ENCODE data around the gene PRTG. TPM values are rescaled to one million over a fixed set of nuclear protein-coding genes. Genes with fewer than 3 reads are reported as not detected.
"Not testable (repeated sequence)": the region's sequence is repeated elsewhere in the genome, so short reads cannot be mapped to it uniquely, and the experiment has no call there.

Gene PRTG
- total RNA-seq, 4 donors from 2014 or later, result 40.3 to 146 (median 89.0) TPM

DNA sequence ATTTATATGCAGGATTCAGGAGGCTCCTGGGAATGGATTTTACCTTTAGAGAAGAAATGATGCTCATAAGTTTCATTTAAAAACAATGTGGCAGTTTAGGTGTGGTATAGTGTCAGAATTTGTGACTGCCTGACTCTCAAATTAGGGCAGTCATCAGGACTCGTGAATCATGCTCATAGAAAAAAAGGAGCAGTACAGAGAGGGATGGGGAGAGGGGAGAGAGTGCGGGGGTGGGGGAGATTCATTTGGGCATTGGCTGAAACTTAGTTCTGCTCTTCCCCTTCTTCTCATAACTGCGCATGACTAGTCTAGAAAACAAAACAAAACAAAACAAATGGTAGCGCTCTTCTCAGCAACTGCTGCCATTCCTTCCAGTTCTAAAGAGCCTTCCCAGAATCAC is 44.3 kb downstream of the PRTG start:
- H3K27ac ChIP-seq, result no peak overlapping the region
- peaks cover 20 to 28% of the 10 kb centered on the region in 2 donors for H3K4me1 ChIP-seq
- 76 to 78% methylated on average over 4 of the region's 4 CpGs for WGBS, 2 donors
- intact Hi-C loops (cut with DNase I), result no loop called here
- H3K36me3 ChIP-seq, result no peaks in the 10 kb centered on the region
- TF ChIP-seq, protein P1, sequence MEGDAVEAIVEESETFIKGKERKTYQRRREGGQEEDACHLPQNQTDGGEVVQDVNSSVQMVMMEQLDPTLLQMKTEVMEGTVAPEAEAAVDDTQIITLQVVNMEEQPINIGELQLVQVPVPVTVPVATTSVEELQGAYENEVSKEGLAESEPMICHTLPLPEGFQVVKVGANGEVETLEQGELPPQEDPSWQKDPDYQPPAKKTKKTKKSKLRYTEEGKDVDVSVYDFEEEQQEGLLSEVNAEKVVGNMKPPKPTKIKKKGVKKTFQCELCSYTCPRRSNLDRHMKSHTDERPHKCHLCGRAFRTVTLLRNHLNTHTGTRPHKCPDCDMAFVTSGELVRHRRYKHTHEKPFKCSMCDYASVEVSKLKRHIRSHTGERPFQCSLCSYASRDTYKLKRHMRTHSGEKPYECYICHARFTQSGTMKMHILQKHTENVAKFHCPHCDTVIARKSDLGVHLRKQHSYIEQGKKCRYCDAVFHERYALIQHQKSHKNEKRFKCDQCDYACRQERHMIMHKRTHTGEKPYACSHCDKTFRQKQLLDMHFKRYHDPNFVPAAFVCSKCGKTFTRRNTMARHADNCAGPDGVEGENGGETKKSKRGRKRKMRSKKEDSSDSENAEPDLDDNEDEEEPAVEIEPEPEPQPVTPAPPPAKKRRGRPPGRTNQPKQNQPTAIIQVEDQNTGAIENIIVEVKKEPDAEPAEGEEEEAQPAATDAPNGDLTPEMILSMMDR (IDR thresholded peaks at IDR 0.05), result no peak
- no peak for TF ChIP-seq POLR2A (IDR thresholded peaks at IDR 0.05)
- H3K9me3 ChIP-seq, result no peaks in the 10 kb centered on the region
- DNase-seq, result no peak
- H3K4me3 ChIP-seq (replicated peaks in 1 of 3), result no peak overlapping the region
- no peaks in the 10 kb centered on the region for H3K27me3 ChIP-seq

DNA sequence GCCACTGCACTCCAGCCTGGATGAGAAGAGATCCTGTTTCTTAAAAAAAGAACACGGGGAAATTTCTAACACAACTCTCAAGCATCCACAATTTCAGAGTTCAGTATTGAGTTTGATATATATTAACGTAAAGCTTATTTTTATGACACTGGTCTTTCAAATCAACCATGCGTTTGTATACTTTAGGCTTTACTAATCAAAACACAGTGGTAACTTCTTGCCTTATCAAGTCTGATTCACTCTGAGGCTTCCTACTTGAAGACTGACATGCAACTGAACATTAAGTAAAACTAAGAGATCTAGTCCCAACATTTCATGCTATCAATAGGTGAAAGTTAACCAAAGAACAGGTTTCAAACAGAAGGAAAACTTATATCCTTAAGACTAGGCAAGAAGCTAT is 46.7 kb downstream of the PRTG start:
- Histone ChIP-seq H3K4me1 (peaks cover 2 to 5% of the 10 kb centered on the region in 2 donors), H3K27ac (no peak overlapping the region), H3K27me3 (no peaks in the 10 kb centered on the region), H3K9me3 (no peaks in the 10 kb centered on the region), H3K36me3 (no peaks in the 10 kb centered on the region), H3K4me3 (replicated peaks in 1 of 3) (no peak overlapping the region)
- WGBS, 2 donors, result 54 to 73% methylated on average over 3 of the region's 3 CpGs
- intact Hi-C loops (cut with DNase I), result no loop called here
- TF ChIP-seq, protein P1 (IDR thresholded peaks at IDR 0.05), result no peak
- TF ChIP-seq POLR2A (IDR thresholded peaks at IDR 0.05), result no peak
- DNase-seq, result no peak

DNA sequence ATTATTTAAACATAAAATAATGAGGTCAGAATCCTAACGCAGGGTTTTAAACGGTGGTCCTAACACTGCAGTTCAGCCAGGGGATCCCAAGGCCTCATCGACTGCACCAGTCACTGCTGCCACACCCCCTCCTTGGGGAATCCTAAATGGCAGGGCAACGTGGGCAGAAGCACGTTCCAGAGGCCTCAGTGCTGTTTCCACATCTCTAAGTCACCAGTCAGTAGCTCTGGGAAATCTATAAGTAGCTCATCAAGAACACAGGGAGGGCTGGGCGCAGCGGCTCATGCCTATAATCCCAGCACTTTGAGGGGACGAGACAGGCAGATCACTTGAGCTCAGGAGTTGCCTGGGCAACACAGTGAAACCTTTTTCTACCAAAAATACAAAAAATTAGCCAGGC is 47.5 kb downstream of the PRTG start:
- H3K27ac ChIP-seq, result no peak overlapping the region
- DNase-seq, result no peak
- no peaks in the 10 kb centered on the region for H3K9me3 ChIP-seq
- no peaks in the 10 kb centered on the region for H3K36me3 ChIP-seq
- intact Hi-C loops (cut with DNase I), result no loop called here
- 68 to 72% methylated on average over 8 of the region's 8 CpGs for WGBS, 2 donors
- TF ChIP-seq POLR2A (IDR thresholded peaks at IDR 0.05), result no peak
- TF ChIP-seq, protein P1 (IDR thresholded peaks at IDR 0.05), result no peak
- no peaks in the 10 kb centered on the region for H3K4me1 ChIP-seq
- H3K4me3 ChIP-seq (replicated peaks in 1 of 3), result no peak overlapping the region
- H3K27me3 ChIP-seq, result no peaks in the 10 kb centered on the region

DNA sequence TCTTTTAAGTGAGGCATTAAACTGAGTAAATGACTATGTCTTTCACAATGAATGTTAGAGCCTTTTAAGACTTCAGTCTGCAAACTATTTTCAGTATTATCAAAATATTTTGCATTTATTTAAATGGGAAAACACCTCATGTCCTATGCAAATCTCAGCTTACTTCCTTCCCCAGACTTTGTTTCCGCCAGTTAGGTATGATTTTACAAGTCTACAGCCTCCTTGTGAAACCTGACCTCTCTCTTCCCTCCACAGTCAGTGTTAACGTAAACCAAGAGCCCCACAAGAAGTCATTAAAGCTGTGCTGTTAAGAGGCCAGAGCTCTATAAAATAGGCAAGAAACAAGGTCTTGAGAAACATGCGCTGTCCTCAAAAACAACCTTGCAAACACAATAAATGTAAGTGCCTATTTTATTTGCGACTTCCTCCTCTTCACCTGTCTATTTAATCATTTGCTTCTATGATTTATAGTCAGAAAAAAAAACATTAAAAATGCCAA is 48.3 kb downstream of the PRTG start:
- H3K9me3 ChIP-seq, result no peaks in the 10 kb centered on the region
- no peaks in the 10 kb centered on the region for H3K27me3 ChIP-seq
- no peaks in the 10 kb centered on the region for H3K36me3 ChIP-seq
- TF ChIP-seq, protein P1 (IDR thresholded peaks at IDR 0.05), result no peak
- WGBS, 2 donors, result 46 to 48% methylated on average over 4 of the region's 4 CpGs
- no peak overlapping the region for H3K4me3 ChIP-seq (replicated peaks in 1 of 3)
- no peaks in the 10 kb centered on the region for H3K4me1 ChIP-seq
- DNase-seq, result no peak
- no peak overlapping the region for H3K27ac ChIP-seq
- intact Hi-C loops (cut with DNase I), result no loop called here

DNA sequence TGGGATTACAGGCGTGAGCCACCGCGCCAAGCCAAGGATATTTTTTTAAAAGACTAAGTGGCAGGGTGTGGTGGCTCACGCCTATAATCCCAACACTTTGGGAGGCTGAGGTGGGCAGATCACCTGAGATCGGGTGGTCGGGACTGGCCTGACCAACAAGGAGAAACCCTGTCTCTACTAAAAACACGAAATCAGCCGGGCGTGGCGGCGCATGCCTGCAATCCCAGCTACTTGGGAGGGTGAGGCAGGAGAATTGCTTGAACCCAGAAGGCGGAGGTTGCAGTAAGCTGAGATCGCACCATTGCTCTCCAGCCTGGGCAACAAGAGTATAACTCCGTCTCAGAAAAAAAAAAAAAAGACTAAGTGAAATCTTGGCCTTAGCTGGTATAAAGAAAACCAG is 49.8 kb downstream of the PRTG start:
- intact Hi-C loops (cut with DNase I); DNase-seq; H3K9me3 ChIP-seq; H3K36me3 ChIP-seq; H3K4me3 ChIP-seq (replicated peaks in 1 of 3); H3K27ac ChIP-seq; H3K4me1 ChIP-seq; H3K27me3 ChIP-seq: not testable (repeated sequence)
- 94 to 96% methylated on average over 14 of the region's 14 CpGs for WGBS, 2 donors

DNA sequence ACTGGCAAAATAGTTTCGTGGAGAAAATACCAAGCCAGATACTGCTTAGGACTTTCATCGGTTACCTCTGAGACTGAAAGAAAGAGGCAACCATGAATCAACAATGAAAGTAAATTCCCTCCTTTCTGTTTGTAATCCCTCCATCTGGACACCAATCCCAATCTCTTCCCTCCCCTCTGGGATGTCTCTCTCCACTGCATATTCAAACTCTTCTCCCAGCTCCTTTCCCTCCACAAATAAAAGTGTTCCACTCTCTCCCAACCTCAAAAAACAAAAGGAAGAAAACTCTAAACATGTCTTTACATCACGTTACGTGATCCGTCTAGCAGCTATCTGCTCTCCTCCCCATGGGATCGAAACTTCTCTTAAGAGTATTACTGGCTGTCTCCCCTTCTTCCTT is 55.2 kb downstream of the PRTG start:
- intact Hi-C loops (cut with DNase I), result no loop called here
- Histone ChIP-seq H3K36me3 (no peaks in the 10 kb centered on the region), H3K27me3 (no peaks in the 10 kb centered on the region), H3K4me3 (replicated peaks in 1 of 3) (no peak overlapping the region), H3K27ac (no peak overlapping the region), H3K9me3 (no peaks in the 10 kb centered on the region), H3K4me1 (no peaks in the 10 kb centered on the region)
- no peak for DNase-seq
- WGBS, 2 donors, result 93 to 97% methylated on average over 6 of the region's 6 CpGs
- TF ChIP-seq POLR2A (IDR thresholded peaks at IDR 0.05), result no peak
- TF ChIP-seq, protein P1 (IDR thresholded peaks at IDR 0.05), result no peak
